AG04449 (cell line): ENCODE measurements around the gene UBAC1.
A peak's percentile ranks its signal among the peaks of the same experiment; 100 is the strongest.

Experiments used
- CTCF ChIA-PET: fragments of 350-600 bp; formaldehyde crosslinking; extraction: SDS; loops from one replicate; lab custom pipeline; 2021; ENCODE audit warnings: antibody characterized with exemption; lab: Yijun Ruan, JAX
- POLR2A ChIA-PET: fragments of 400-600, 350-600 bp; formaldehyde crosslinking; extraction: SDS; loops from one replicate; lab custom pipeline; 2020; ENCODE audit warnings: antibody characterized with exemption, inconsistent platforms; lab: Yijun Ruan, JAX
- DNase-seq: peaks from one replicate; pipeline ENCODE4 v3.0.0-alpha.2; 2010; ENCODE audit warnings: low read depth, low spot score
- H3K4me3 ChIP-seq: 2 replicates; pipeline ENCODE4 v1.5.1; 2011; ENCODE audit warnings: low read depth, mild to moderate bottlenecking, control low read depth, low read length
- TF ChIP-seq, protein P1 (sequence below): IDR thresholded peaks from one replicate; pipeline ENCODE4 v1.5.1; 2011; ENCODE audit warnings: mild to moderate bottlenecking, moderate library complexity, low read length, control low read depth, inconsistent platforms; ENCODE audit not compliant: insufficient read depth; ENCODE audit errors: missing control alignments

The UBAC1 gene

DNA sequence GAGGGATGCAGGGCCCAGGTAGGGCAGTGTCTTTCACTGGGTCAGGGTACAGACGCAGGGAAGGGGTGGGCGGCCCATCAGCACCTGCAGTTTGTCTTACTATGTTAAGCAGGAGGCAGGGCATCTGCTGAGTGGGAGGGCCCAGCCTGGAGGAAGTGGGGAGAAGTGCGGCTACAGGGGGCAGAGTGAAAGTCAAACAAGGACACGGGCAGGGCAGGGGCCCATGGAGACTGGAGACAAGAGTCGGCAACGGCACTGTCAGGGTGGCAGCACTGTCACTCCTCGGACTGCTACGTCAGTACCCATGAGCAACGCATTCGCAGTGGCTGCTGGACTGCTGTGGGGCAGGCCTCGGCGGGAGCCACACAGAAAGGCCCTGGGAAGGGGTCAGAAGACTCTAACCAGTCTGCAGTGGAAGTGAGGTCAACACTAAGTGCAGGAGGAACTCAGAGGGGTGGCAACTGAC lies 73.6 kb downstream of the UBAC1 start:
- ChIA-PET CTCF (no interaction called here), POLR2A (no interaction called here)
- TF ChIP-seq, protein P1, sequence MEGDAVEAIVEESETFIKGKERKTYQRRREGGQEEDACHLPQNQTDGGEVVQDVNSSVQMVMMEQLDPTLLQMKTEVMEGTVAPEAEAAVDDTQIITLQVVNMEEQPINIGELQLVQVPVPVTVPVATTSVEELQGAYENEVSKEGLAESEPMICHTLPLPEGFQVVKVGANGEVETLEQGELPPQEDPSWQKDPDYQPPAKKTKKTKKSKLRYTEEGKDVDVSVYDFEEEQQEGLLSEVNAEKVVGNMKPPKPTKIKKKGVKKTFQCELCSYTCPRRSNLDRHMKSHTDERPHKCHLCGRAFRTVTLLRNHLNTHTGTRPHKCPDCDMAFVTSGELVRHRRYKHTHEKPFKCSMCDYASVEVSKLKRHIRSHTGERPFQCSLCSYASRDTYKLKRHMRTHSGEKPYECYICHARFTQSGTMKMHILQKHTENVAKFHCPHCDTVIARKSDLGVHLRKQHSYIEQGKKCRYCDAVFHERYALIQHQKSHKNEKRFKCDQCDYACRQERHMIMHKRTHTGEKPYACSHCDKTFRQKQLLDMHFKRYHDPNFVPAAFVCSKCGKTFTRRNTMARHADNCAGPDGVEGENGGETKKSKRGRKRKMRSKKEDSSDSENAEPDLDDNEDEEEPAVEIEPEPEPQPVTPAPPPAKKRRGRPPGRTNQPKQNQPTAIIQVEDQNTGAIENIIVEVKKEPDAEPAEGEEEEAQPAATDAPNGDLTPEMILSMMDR = no peak
- DNase-seq = no peak
- no peak overlapping the region for H3K4me3 ChIP-seq

DNA sequence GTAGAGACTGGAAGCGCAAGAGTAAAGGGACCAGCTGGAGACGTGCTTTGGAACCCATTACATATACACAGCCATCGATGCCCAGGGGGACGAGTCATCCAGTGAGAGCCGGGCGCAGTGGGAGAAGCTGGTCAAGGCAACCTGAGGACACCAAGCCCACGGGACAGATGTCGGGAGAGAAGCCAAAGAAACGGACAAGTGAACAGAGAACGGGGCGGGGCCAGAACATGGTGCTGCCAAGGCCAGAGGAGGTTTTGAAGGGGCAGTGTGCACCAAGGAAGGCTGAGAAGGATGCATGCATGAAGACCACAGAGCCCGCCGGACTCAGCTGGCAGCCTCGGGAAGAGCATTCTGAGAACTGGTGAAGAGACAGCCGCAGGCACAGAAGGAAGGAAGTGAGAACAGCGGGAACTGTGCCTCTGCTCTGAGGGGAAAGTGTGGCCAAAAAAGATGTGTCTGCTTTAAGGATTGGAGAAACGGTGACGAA lies 74.1 kb downstream of the UBAC1 start:
- ChIA-PET POLR2A (no interaction called here), CTCF (interaction anchor here (0.8 to 1.0 kb wide), 4 partner anchors 8 to 57 kb away, joined by 3 read pairs; no protein-coding TSS in a partner anchor)
- H3K4me3 ChIP-seq = no peak overlapping the region
- TF ChIP-seq, protein P1 = no peak
- no peak for DNase-seq

DNA sequence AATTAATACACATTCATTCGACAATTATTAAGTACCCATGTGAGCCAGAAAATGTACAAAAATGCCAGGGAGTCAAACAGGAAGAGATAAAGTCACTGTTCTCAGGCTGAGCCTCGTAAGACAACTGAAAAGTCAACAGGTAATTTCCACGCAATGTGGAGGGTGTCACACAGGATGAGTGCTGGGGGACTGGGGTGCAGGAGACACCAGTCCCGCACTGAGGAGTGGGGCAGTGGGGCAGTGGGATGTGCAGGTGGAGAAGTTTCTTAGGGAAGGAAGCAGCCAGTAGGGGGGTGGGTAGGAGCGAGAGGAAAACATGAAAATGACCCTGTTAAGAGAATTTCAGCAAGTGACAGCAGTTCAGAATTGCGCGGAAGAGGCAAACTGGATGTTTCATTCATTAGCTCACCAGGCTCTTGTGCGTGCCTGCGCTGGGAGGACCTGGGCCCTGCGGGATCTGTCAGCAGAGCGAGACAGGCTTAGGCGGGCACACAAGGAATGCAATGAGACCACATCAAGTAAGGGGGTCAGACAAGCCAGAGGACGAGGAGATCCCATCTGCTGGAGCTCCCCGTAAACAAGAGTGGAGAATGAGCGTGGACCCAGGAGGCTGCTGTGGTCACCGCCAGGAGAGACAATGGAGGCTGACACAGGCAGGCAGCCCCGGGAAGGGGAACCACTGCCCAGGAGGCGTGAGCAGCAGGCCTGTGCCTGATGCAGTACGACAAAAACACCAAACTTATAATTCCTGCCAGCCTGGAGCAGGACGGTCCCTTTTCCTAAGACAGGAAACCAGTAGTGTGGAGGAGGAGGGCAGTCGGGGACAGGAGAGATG lies 74.8 kb downstream of the UBAC1 start:
- POLR2A ChIA-PET = no interaction called here
- CTCF ChIA-PET = interaction anchor here (0.8 to 1.0 kb wide), 5 partner anchors 9 to 56 kb away, joined by 3 read pairs; no protein-coding TSS in a partner anchor
- DNase-seq = no peak
- H3K4me3 ChIP-seq = peak overlapping the region; percentile 8
- TF ChIP-seq, protein P1 = no peak

DNA sequence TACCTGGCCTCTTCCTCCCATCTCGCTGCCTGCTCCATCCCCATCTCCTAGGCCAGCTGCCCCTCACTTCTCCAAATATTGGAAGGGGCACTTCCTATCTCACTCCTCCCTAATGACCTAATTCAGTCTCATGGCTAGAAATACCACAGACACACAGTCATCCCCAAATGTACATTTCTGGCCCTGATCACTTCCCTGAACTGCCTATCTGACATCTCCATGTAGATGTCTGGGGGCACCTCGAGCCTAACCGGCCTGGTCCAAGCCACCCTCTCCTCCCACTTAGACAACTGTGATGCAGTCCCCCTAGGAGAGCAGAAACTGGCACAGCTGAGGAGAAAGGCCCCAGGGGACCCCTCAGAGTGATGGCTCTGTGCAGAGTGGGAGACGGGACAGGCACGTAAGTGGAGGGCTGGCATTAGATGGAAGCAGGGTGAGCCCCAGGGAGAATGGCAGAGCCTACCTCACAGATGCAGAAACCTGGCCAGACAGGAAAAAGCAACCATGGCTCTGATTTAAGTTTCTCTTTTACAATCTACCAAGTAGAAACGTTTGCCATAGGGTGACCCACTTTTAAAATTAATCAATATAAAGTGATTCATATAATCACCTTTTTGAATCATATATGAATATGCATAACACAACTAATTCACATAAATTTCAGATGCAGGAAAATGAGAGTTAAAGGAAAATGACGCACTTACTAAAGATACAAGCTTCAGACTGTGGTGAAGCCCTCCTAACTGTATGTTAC lies 75.9 kb downstream of the UBAC1 start:
- H3K4me3 ChIP-seq = no peak overlapping the region
- CTCF ChIA-PET = interaction anchor here (0.8 to 1.9 kb wide), 2 partner anchors 12 to 21 kb away, joined by 3 to 14 read pairs; no protein-coding TSS in a partner anchor
- TF ChIP-seq, protein P1 = no peak
- no peak for DNase-seq
- POLR2A ChIA-PET = no interaction called here

DNA sequence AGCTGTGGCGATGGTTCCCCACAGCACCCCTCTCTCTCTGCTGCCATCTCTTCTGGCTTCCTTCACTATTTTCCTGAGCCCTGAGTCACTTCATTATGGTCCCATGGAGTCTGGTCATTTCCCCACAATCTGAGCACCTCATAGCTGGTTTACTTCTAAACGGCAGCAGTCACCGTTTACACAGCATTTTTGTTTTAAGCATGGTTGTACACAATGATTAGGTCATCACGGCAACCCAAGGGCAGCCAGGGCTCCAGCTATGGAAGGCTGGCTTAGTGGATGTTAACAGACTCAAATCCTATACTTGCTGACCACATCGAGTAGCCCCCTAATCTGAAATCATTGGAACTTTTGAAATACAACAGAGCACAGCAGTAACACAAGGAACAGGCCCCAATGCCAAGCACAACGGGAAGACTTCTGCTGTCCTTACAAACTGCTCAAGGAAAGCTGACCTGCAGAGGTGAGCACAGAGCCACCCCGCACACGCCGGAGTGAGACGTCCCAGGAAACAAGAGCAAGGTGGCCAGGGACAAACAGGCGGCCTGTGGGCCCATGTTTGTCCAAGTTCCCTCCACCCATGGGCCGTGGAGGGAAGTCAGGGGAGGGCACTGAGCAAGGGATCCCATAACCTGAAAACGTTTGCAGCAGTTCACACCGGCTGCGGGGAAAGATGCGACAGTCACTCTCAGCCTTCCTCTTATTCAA lies 76.7 kb downstream of the UBAC1 start:
- CTCF ChIA-PET = interaction anchor here (1.0 to 1.9 kb wide), 2 partner anchors 16 to 20 kb away, joined by 3 to 14 read pairs; no protein-coding TSS in a partner anchor
- H3K4me3 ChIP-seq = no peak overlapping the region
- TF ChIP-seq, protein P1 = no peak
- POLR2A ChIA-PET = no interaction called here
- DNase-seq = no peak
